HepG2 (cell line): ENCODE data around the gene DDX1. TPM values are rescaled to one million over a fixed set of nuclear protein-coding genes. Genes with fewer than 3 reads are reported as not detected.

ENCODE experiments used
- ATAC-seq: fragments of 200-7000 bp; cut with Tn5 transposase; 3 replicates; pipeline ENCODE4 v1.9.1; 2020; ENCODE audit warnings: mild to moderate bottlenecking, moderate library complexity
- BruUV-seq: library from RNA; stranded (reverse); fragments of 400-500 nt; replicated peaks from 2 replicates; lab custom pipeline; 2021; lab: Mats Ljungman, UMichigan
- CTCF ChIA-PET: fragments of 300-600 bp; formaldehyde crosslinking; extraction: SDS; loops from one replicate; lab custom pipeline; 2021; ENCODE audit warnings: low total read pairs, inconsistent platforms, low intra/inter-chr PET ratio; lab: Yijun Ruan, JAX
- POLR2A ChIA-PET: fragments of 350-600 bp; sonication (Branson Sonifier 250); formaldehyde crosslinking; loops from one replicate; lab custom pipeline; 2020; ENCODE audit warnings: antibody characterized with exemption, inconsistent platforms; lab: Yijun Ruan, JAX
- DNase-seq: peaks from one replicate; pipeline ENCODE4 v3.0.0-alpha.2; 2015; ENCODE audit warnings: low spot score
- FAIRE-seq: peaks from 3 replicates; lab custom pipeline; 2011; peaks lifted over from hg19 to GRCh38; lab: Jason Lieb, UNC
- H2AFZ ChIP-seq: one replicate; pipeline ENCODE4 v1.6.1; 2011; ENCODE audit warnings: low read length, inconsistent platforms
- H3K27ac ChIP-seq: fragments of 300-600 bp; 3 replicates; pipeline ENCODE4 v1.8.0; 2011; ENCODE audit warnings: mixed run types, mild to moderate bottlenecking, mixed read lengths, low read length, inconsistent platforms; ENCODE audit not compliant: insufficient read depth; ENCODE audit errors: extremely low read length
- H3K27me3 ChIP-seq, 2 experiments: fragments of 200-600 bp in 1 of 2; 2 replicates in 1 of 2; 3 replicates in 1 of 2; pipeline versions ENCODE4 v1.6.0 to v1.8.0; 2011; ENCODE audit warnings: low read length in 2 of 2, mild to moderate bottlenecking in 2 of 2, moderate library complexity in 2 of 2, inconsistent platforms in 1 of 2; ENCODE audit not compliant: insufficient read depth in 2 of 2, control insufficient read depth in 1 of 2
- H3K36me3 ChIP-seq, 2 experiments: fragments of 200-600 bp in 1 of 2; replicated peaks in 1 of 2; 2 replicates in 1 of 2; 3 replicates in 1 of 2; pipeline versions ENCODE4 v1.5.1 to v1.8.0; 2011; ENCODE audit warnings: low read length in 2 of 2, inconsistent platforms in 1 of 2; ENCODE audit not compliant: insufficient read depth in 2 of 2, control insufficient read depth in 1 of 2
- H3K4me1 ChIP-seq: 2 replicates; pipeline ENCODE4 v1.5.1; 2012; ENCODE audit warnings: low read length, inconsistent platforms; ENCODE audit not compliant: insufficient read depth
- H3K4me2 ChIP-seq: 2 replicates; pipeline ENCODE4 v1.6.0; 2011; ENCODE audit warnings: low read depth, low read length, inconsistent platforms
- H3K4me3 ChIP-seq, 3 experiments: fragments of 200-600 bp in 1 of 3; sonication (generic), shearing (Covaris generic) in 1 of 3; replicated peaks in 1 of 3; 2 replicates each; pipeline ENCODE4 v1.5.1; 2011 to 2016; ENCODE audit warnings: low read length in 3 of 3, inconsistent platforms in 2 of 3, low read depth in 2 of 3, mild to moderate bottlenecking in 2 of 3, control low read depth in 1 of 3, mixed read lengths in 1 of 3; ENCODE audit not compliant: insufficient read depth in 1 of 3
- H3K79me2 ChIP-seq: one replicate; pipeline ENCODE4 v1.6.1; 2011; ENCODE audit warnings: low read length, inconsistent platforms; ENCODE audit not compliant: insufficient read depth
- H3K9ac ChIP-seq: 2 replicates; pipeline ENCODE4 v1.6.0; 2011; ENCODE audit warnings: mild to moderate bottlenecking, low read depth, low read length, inconsistent platforms; ENCODE audit not compliant: insufficient read depth
- H3K9me3 ChIP-seq: 2 replicates; pipeline ENCODE4 v1.5.1; 2012; ENCODE audit warnings: mild to moderate bottlenecking, low read length
- H4K20me1 ChIP-seq: 2 replicates; pipeline ENCODE4 v1.6.0; 2011; ENCODE audit warnings: inconsistent platforms, mild to moderate bottlenecking, low read length, moderate library complexity; ENCODE audit not compliant: insufficient read depth
- BCL6 ChIP-seq: IDR thresholded peaks from 2 replicates; pipeline ENCODE4 v1.6.1; 2016; ENCODE audit warnings: missing genetic modification reagents, missing compliant biosample characterization
- GPBP1L1 ChIP-seq: sonication (generic); formaldehyde crosslinking; IDR thresholded peaks from 2 replicates; pipeline ENCODE4 v1.5.0; 2020; ENCODE audit warnings: mild to moderate bottlenecking, missing genetic modification reagents
- GTF3A ChIP-seq: sonication (generic); formaldehyde crosslinking; conservative IDR thresholded peaks from 2 replicates; pipeline ENCODE4 v1.4.0; 2020; ENCODE audit warnings: mild to moderate bottlenecking, missing genetic modification reagents
- NFE2L1 ChIP-seq: sonication (generic); formaldehyde crosslinking; IDR thresholded peaks from 2 replicates; pipeline ENCODE4 v1.4.0; 2020; ENCODE audit warnings: missing genetic modification reagents, mild to moderate bottlenecking, borderline replicate concordance
- SMAD1 ChIP-seq: sonication (generic); formaldehyde crosslinking; IDR thresholded peaks from 2 replicates; pipeline ENCODE4 v1.4.0; 2020; ENCODE audit warnings: missing genetic modification reagents, low read depth, mild to moderate bottlenecking, borderline replicate concordance
- SRSF9 ChIP-seq: fragments of 200-400 bp; formaldehyde crosslinking; IDR thresholded peaks from 2 replicates; pipeline ENCODE4 v1.6.1; 2018; ENCODE audit warnings: borderline replicate concordance, mild to moderate bottlenecking, low read depth, low read length; ENCODE audit not compliant: insufficient read depth, poor library complexity, severe bottlenecking
- THAP7 ChIP-seq: sonication (generic); formaldehyde crosslinking; IDR thresholded peaks from 2 replicates; pipeline ENCODE4 v1.8.1; 2023; ENCODE audit warnings: mild to moderate bottlenecking, missing genetic modification reagents
- THRA ChIP-seq: sonication (generic); formaldehyde crosslinking; IDR thresholded peaks from 2 replicates; pipeline ENCODE4 v1.4.0; 2020; ENCODE audit warnings: missing genetic modification reagents, borderline replicate concordance
- ZBTB26 ChIP-seq: IDR thresholded peaks from 2 replicates; pipeline ENCODE4 v1.6.1; 2016; ENCODE audit warnings: missing compliant biosample characterization, missing genetic modification reagents, borderline replicate concordance
- ZNF20 ChIP-seq: sonication (generic); formaldehyde crosslinking; IDR thresholded peaks from 2 replicates; pipeline ENCODE4 v1.4.0; 2020; ENCODE audit warnings: mild to moderate bottlenecking, moderate library complexity, missing genetic modification reagents
- ZNF317 ChIP-seq: sonication (generic); formaldehyde crosslinking; IDR thresholded peaks from 2 replicates; pipeline ENCODE4 v1.5.0; 2020; ENCODE audit warnings: mild to moderate bottlenecking, missing genetic modification reagents
- ZNF552 ChIP-seq: sonication (generic); formaldehyde crosslinking; IDR thresholded peaks from 2 replicates; pipeline ENCODE4 v1.9.0; 2022; ENCODE audit warnings: missing genetic modification reagents, mild to moderate bottlenecking, borderline replicate concordance
- ZNF574 ChIP-seq: sonication (generic); formaldehyde crosslinking; IDR thresholded peaks from 2 replicates; pipeline ENCODE4 v1.4.0; 2020; ENCODE audit warnings: missing genetic modification reagents
- ZNF768 ChIP-seq: sonication (generic); formaldehyde crosslinking; IDR thresholded peaks from 2 replicates; pipeline ENCODE4 v1.4.0; 2020; ENCODE audit warnings: missing genetic modification reagents
- ZNF850 ChIP-seq: sonication (generic); formaldehyde crosslinking; conservative IDR thresholded peaks from 2 replicates; pipeline ENCODE4 v1.9.0; 2021; ENCODE audit warnings: mild to moderate bottlenecking, missing genetic modification reagents
- WGBS: methylation state at CpG from one replicate; pipeline ENCODE4 v1.1.6; 2017; ENCODE audit warnings: low lambda C conversion rate; 5-methylcytosine and 5-hydroxymethylcytosine counted together
- in situ Hi-C: cut with HindIII; loops from 2 replicates; pipeline ENCODE4 v1.10.0; 2017; ENCODE audit warnings: low pct_unique_long_range_greater_than_20kb; ENCODE audit not compliant: extremely low pct_ligation_motif_present
- intact Hi-C: fragments of 100-400 bp; cut with micrococcal nuclease; formaldehyde crosslinking; loops from one replicate; pipeline ENCODE4 v1.10.0; 2022; ENCODE audit not compliant: unreplicated experiment
- polyA plus RNA-seq, 8 experiments: library from polyadenylated mRNA; depleted of rRNA in 3 of 8; stranded (reverse) in 7 of 8; unstranded in 1 of 8; fragments of >200 nt; fragmentation: Illumina TruSeq in 4 of 8; extraction: Trizol in 4 of 8; gene quantifications; 2 replicates each; pipeline versions ENCODE4 v1.2.1 to v1.2.3, GENCODE V29; 2011 to 2016; ENCODE audit warnings: low read depth in 4 of 8, missing spikeins in 1 of 8, mixed read lengths in 1 of 8; ENCODE audit not compliant: insufficient read depth in 1 of 8
- total RNA-seq, 5 experiments: library from RNA; depleted of rRNA; stranded (reverse); fragments of >200 nt; fragmentation: Illumina TruSeq; extraction: Trizol; gene quantifications; 2 replicates each; pipeline ENCODE4 v1.2.3, GENCODE V29; 2016; ENCODE audit warnings: low read depth in 1 of 5

Gene DDX1
- total and polyA plus RNA-seq, 2 of the 13 experiments (the other 11 are each of a cell fraction or from before 2014, with no cell fraction given) = 81.6 to 130 TPM

- TF ChIP-seq ZBTB26 (CRISPR knock-in tag) (no peak), GPBP1L1 (CRISPR knock-in tag) (no peak), ZNF552 (CRISPR knock-in tag) (no peak), BCL6 (CRISPR knock-in tag) (no peak), ZNF317 (CRISPR knock-in tag) (no peak), ZNF850 (CRISPR knock-in tag) (no peak), NFE2L1 (CRISPR knock-in tag) (no peak), SMAD1 (CRISPR knock-in tag) (no peak)
Measured at GRCh38 chr2:15580451-15580850, 11.2 kb upstream of the DDX1 start (continued).

- no peaks in the 10 kb centered on the region for H4K20me1 ChIP-seq
- H2AFZ ChIP-seq = no peak overlapping the region
- no peak overlapping the region for H3K4me2 ChIP-seq
- DNase-seq = no peak
- H3K4me3 ChIP-seq = no peak overlapping the region
- H3K9ac ChIP-seq = no peak overlapping the region
- no peak overlapping the region for H3K27ac ChIP-seq
- no TSS peak for BruUV-seq
- 80% methylated on average over 15 of the region's 15 CpGs for WGBS
- in situ Hi-C loops = loop anchor here (10.0 to 25.0 kb wide), 4 partner anchors 148 to 946 kb away; partner anchors contain the start of gene LRATD1
- intact Hi-C loops = no loop called here
- FAIRE-seq = no peak
- no peaks in the 10 kb centered on the region for H3K9me3 ChIP-seq
- H3K36me3 ChIP-seq = no peaks in the 10 kb centered on the region
- H3K27me3 ChIP-seq = no peaks in the 10 kb centered on the region
- POLR2A ChIA-PET = interaction anchor here (1.1 kb wide), 1 partner anchor 8 kb away, joined by 3 read pairs; the partner anchor contains the start of gene DDX1
- no peak for ATAC-seq
- no peaks in the 10 kb centered on the region for H3K79me2 ChIP-seq
- H3K4me1 ChIP-seq = peaks cover 30% of the 10 kb centered on the region
- CTCF ChIA-PET = no interaction called here
- TF ChIP-seq ZNF768 (CRISPR knock-in tag) (no peak), THRA (no peak), GTF3A (no peak), THAP7 (CRISPR knock-in tag) (no peak), ZNF20 (CRISPR knock-in tag) (no peak), ZNF574 (CRISPR knock-in tag) (no peak), SRSF9 (no peak)
Measured at GRCh38 chr2:15582710-15583357, 8.8 kb upstream of the DDX1 start.
